Measurements from ENCODE around the gene ZNF775.

ZNF775 gene

DNA sequence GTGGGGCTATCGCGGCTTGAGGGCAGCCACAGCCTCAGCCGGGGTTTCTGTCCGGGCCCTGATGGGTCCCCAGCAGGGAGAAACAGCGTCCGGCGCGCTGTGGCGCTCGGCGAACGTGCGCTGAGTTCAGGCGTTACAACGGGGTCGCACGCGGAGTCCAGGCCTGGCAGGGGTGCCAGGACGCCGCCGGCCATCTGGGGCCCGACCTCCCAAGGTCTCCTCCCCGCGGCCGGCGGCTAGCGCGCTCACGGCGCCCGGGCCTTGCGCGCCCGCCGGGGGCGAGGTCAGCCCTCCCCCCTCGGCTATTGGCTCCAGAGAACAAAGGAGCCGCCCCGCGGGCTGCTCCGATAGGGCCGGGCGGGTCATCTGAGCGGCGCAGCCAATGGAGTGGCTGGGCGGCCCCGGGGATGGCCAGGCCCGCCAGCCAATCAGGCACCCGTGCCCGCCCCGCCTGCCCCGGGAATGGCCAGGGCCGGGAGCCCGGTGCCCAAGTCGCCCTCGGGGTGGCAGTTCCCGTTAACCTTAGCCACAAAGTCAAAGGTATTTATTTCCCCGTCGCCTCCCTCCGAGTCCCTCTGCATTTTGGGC is at the start of gene ZNF775:
ZNF775 (plus strand) TSS at position 478 of the 588 bp plus-strand sequence. CDS start 9,141 bp downstream, outside the sequence.
- peak; percentile 33 to 87 for DNase-seq

DNA sequence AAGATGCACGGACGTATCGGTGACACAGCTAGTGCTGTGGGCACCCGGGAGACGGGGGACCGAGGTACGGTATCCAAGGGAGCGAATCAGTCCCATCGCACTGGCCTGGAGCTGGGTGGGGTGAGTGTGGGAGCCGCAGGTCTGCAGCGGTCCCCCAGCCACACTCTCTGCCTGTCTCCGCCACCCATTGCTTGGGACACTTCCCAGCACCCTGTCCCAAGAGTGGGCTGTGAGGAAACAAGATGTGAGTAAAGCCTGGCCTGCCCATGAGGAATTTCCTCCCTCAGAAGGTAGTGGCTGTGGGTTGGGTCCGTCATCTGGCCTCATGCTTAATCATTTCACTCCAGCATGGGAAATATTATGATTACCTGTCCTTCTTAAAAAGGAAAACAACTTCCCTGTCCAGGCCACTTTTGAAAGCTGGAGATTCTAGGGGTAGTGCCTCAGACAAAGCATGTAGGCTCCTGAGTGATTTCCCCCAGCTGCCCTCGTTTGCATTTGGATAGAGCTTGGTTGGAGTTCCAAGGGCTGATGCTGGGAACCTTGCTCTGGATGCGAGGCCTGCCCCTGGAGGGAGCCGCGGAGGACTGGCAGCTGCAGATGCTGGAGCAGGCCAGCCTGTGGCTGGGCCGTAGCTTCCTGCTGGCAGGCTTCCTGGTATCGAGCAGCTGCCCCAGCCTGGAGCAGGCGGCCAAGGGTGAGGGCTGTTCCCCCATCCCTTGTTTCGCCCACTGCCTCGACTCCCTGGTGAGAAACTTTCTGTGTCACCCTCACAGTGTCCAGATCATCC is 49.6 kb upstream of the ZNF775 start:
- DNase-seq, result no peak

GRCh38 chr7:150330211-150330885 is 48.8 kb upstream of the ZNF775 start:
- no peak for DNase-seq

DNA sequence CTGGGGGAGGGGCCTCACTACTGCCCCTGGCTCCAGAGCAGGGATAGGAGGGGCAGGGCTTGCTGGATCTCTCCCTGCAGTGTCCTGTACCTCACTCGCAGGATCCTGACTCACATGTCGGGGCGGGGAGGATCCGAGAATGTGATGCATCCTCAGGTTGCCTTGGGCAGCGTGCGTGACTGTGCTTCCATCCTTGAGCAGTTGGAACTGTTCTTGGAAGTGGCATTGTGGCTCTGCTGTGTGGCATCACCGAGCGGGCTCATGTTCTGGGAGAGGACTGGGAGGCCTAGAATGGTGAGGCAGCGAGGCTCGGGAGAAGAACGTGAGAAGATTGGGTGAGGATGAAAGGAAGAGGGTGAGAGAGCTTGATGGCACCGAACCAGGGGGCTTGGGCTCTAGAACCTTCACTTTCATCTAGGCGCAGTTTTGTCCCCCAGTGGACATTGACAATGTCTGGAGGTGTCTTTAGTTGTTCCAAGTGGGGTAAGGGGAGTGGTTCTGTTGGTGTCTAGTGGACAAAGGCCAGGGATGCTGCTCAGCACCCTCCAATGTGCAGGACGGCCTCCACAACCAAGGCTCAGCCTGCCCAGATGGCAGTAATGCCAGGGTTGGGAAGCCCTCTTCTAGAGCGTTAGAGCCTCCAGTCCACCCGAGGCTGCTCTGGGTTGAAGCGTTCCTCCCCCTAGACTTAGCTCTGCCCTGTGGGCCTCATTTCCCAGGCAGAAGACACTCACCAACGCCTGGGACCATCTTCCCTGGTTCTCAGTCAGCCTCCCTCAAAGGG is 46.1 kb upstream of the ZNF775 start:
- DNase-seq, result no peak

DNA sequence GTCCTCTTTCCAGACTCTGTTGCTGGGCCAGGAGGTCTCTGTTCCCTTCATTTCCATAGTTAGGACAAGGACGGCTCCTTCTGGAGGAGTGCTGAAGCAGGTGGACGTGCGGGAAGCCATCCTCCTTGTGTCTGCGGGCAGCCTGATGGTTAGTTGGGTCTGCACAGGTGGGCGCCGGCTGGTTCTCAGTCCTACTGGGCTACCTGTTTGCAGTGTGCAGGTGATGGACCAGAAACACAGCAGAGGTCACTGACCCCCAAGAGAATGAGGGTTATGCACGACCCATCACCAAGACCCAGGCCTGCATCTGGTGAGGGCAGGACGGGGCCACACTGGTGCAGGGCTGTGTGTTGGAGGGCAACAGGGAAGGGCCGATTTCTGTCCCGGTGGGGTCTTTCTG is 45.5 kb upstream of the ZNF775 start:
- no peak for DNase-seq

DNA sequence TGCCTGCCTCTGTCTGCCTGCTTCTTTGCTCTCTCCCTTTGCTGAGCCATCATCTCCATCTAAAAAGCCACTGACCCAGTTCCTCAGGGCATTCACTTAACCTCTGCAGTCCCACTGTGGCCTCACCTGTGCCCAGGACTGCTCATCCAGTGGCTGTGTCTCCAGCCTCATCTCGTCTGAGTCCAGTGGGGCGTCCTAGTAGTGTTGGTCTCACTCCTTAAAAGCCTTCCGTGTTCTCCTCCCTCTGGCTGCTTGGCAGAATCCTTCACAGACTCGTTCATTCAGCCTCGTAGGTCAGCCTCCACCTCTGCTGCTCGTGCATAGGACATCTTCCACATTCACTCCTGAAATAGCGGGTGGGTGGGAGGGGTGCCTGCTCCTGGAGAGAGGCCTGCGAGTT is 45.0 kb upstream of the ZNF775 start:
- no peak for DNase-seq

DNA sequence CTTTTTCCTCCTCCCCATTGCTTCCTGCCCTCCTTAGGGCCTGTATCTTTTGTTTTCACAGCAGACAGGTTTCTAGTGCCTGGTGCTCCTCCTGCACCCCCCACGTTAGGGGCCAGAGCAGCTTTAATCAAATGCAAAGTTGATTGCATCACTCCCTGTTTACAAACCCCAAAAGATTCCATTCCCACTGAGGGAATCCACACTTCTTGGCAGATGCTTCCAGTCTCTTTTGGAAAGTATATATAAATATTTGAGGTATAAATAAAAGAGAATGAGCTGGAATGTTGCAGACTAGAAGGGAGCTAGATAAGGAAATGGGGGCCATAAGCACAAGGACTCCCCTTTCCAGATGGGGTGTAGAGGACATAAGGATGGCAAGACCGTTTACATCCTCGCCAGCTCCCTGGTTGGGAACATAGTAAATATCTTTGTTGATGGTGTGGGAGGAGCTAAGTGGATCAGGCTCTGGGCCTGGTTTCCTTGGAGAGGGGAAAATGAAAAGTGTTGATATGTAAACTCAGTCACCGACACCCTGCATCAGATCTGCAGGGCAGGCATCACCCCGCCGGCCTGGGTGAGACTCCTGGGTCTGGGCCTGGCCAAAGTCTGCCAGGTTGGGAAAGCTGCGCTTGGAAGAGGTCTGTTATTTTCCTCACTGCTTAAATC is 43.9 kb upstream of the ZNF775 start:
- no peak for DNase-seq

GRCh38 chr7:150335774-150336112 is 43.4 kb upstream of the ZNF775 start:
- DNase-seq, result no peak

DNA sequence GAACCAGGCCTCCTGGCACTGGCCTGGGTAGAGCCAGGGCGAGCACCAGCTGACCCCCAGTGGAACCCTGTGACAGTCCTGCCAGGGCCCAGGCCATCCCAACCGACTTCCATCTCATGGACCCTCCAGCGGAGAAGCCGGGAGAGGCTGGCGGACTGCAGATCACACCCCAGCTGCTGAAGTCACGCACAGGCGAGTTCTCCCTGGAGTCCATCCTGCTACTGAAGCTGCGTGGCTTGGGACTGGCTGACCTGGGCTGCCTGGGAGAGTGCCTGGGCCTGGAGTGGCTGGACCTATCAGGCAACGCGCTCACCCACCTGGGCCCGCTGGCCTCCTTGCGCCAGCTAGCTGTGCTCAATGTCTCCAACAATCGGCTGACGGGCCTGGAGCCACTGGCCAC is 42.4 kb upstream of the ZNF775 start:
- no peak for DNase-seq

GRCh38 chr7:150337179-150337578 is 42.0 kb upstream of the ZNF775 start:
- DNase-seq, result no peak

GRCh38 chr7:150337659-150338081 is 41.5 kb upstream of the ZNF775 start:
- no peak for DNase-seq

GRCh38 chr7:150338166-150338829 is 40.8 kb upstream of the ZNF775 start:
- no peak for DNase-seq

- no peak for DNase-seq
These were observed 39.7 kb upstream of the ZNF775 start for GRCh38 chr7:150339409-150339809.

GRCh38 chr7:150340024-150340749 is 38.9 kb upstream of the ZNF775 start:
- no peak for DNase-seq

DNA sequence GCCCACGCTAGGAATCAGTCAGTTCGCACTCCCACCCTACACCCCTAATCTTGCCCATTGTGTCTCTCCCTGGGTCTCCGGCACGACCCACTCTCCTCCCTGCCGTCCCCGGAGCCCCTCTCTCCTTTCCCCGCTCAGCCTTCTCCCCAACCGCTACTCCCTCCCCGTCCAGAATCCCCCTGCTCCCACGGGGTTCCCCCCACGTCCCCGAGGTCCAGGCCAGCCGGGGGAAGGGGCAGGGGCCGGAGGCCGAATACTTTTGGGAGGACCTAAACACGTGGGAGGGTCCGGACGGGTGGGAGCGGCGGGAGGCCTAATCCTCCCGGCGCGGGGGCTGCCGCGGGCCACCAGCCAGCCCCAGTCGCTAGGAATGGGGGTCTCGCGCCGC is 38.3 kb upstream of the ZNF775 start:
- no peak for DNase-seq

DNA sequence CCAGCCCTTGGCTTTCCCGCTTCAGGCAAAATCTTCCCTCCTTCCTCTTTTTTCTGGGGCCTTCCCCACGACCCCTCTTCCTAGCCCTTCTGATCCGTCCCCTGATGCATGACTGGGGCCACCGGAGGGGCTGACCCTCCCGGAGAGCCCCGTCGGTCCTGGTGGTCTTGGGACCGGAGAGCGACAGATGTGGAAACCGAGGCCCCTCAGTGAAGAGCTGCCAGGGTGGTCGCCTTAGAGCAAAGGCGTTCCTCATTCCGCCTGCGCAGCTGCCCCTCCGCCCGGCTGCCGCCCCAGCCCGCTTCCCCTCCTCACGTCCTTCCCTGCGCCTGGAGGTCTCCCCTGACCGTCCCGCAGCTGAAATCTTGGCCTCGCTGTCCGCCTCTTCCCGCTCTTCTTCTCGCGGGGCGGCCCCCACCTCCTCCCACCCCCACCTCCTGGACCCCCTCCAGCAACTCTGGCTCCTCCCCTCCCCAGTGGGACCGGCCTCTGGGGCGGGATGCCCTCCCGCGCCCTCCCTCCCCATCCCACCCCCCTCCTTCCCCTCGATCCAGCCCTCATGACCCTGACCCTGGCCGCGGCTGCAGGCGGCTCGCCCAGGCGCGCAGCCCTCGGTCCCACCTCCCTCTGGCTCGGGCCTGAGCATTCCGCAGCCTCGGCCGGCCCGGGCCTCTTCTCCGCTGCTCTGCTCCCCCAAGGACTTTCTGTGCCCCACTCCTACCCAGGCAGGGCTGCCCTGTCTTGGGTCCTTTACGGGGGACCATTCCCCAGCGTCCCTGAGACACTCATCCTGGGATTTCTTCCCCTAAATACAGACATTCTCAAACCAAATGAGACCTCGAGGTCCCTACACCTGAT is 37.6 kb upstream of the ZNF775 start, which contains the start of gene RARRES2:
RARRES2 (minus strand) TSS at position 367 of the 858 bp plus-strand sequence. CDS start 1,020 bp downstream, outside the sequence.
- DNase-seq, result no peak

DNA sequence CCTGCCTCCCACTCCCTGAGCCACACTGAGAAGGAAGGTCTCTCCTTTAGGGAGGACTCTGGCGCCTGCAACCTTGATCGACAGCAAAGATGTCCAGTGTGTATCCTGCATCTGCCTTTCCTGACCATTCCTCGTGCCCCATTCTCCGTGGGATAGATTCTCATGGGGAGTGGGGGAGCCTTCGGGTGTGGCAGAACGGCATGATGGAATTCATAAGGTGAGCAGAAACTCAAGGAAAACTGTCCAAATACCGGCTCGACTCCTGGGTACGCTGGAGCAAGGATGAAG is 37.1 kb upstream of the ZNF775 start:
- DNase-seq, result no peak

GRCh38 chr7:150343225-150343624 is 35.9 kb upstream of the ZNF775 start:
- no peak for DNase-seq

DNA sequence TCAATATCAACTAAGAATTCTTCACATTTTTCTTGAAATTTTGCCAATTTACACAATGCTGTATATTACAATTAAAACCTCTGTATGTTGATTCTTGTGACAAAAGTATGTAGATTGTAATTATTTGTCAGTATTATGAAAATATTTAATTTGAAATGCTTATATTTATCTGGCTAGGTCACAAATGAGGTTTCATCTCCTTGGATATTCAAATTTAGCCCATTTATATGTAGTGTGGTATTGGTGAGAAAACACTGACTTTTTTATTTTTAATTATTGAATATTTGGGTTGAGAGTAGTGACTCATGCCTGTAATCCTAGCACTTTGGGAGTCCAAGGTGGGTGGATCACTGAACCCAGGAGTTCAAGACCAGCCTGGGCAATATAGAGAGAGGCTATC is 34.8 kb upstream of the ZNF775 start:
- no peak for DNase-seq

DNA sequence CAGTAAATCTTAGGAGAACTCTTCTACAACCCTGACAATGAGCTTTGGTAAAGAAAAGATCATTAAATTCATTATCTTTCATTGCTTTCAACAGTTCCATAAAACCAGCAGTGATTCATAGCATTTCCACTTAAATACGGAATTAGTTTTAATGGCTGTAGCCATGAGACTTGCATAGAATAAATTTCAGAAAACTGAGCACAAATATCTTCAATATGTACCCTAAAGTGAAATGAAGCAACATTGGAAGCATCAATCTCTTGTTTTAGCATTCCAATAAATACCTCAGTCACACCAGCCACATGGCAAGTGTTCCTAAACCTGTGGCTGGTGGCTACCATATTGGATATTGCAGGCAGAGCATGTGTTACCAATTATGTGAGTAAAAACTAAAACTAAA is 34.1 kb upstream of the ZNF775 start:
- DNase-seq, result no peak

DNA sequence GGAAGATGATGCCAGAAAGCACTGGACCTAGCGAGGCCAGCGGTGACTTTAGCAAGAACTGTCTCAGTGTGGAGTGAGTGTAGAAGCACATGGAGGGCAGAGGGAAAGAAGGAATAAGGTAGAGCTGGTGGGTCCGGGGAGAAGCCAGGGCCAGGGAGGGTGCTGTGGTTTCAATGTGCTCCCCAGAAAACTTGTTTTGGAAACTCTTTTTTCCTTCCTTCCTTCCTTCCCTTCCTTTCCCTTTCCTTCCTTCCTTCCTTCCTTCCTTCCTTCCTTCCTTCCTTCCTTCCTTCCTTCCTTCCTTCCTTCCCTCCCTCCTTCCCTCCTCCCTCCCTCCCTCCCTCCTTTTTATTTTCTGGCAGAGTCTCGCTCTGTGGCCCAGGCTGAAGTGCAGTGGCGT is 32.2 kb upstream of the ZNF775 start:
- no peak for DNase-seq

Measured in cerebellar nuclear complex (tissue), 1 donor.